IMR-90 (cell line): ENCODE data around the gene CLEC11A. TPM values are rescaled to one million over a fixed set of nuclear protein-coding genes. Genes with fewer than 3 reads are reported as not detected.

ENCODE experiments used
- ATAC-seq: fragments of 200-7000 bp; cut with Tn5 transposase; 2 replicates; pipeline ENCODE4 v1.9.1; 2020; ENCODE audit warnings: low read depth, mild to moderate bottlenecking, moderate library complexity
- BruUV-seq: library from RNA; stranded (reverse); fragments of 400-500 nt; replicated peaks from 2 replicates; lab custom pipeline; 2021; lab: Mats Ljungman, UMichigan
- CTCF ChIA-PET: fragments of 300-600 bp; formaldehyde crosslinking; extraction: SDS; loops from one replicate; lab custom pipeline; 2021; ENCODE audit warnings: antibody characterized with exemption; lab: Yijun Ruan, JAX
- POLR2A ChIA-PET: fragments of 300-600 bp; sonication (Branson Sonifier 250); formaldehyde crosslinking; loops from one replicate; lab custom pipeline; 2022; ENCODE audit warnings: antibody characterized with exemption; ENCODE audit not compliant: unreplicated experiment; lab: Charles Lee
- DNase-seq: peaks from one replicate; pipeline ENCODE4 v3.0.0; 2013
- H2AFZ ChIP-seq: replicated peaks from 2 replicates; pipeline ENCODE3; 2013; ENCODE audit warnings: low read length, mild to moderate bottlenecking; ENCODE audit not compliant: poor library complexity
- H2AK5ac ChIP-seq: 2 replicates; pipeline ENCODE4 v1.6.1; 2013; ENCODE audit warnings: low read depth, low read length, inconsistent platforms
- H2AK9ac ChIP-seq: replicated peaks from 2 replicates; pipeline ENCODE3; 2013; ENCODE audit warnings: mild to moderate bottlenecking, low read depth, low read length, moderate library complexity; ENCODE audit not compliant: poor library complexity
- H2BK120ac ChIP-seq: 2 replicates; pipeline ENCODE4 v1.6.1; 2013; ENCODE audit warnings: low read depth, low read length, inconsistent platforms
- H2BK15ac ChIP-seq: 3 replicates; pipeline ENCODE4 v1.6.1; 2013; ENCODE audit warnings: low read depth, low read length, inconsistent platforms
- H2BK20ac ChIP-seq: 2 replicates; pipeline ENCODE4 v1.6.1; 2013; ENCODE audit warnings: low read depth, mild to moderate bottlenecking, inconsistent platforms, low read length, moderate library complexity
- H2BK5ac ChIP-seq: 2 replicates; pipeline ENCODE4 v1.6.1; 2013; ENCODE audit warnings: mild to moderate bottlenecking, low read depth, low read length, inconsistent platforms; ENCODE audit not compliant: poor library complexity, severe bottlenecking
- H3K14ac ChIP-seq: replicated peaks from 2 replicates; pipeline ENCODE4 v1.6.1; 2013; ENCODE audit warnings: low read depth, low read length, inconsistent platforms
- H3K18ac ChIP-seq: 2 replicates; pipeline ENCODE4 v1.6.1; 2013; ENCODE audit warnings: low read depth, low read length, control low read depth
- H3K23ac ChIP-seq: 2 replicates; pipeline ENCODE4 v1.6.1; 2013; ENCODE audit warnings: low read depth, low read length, inconsistent platforms
- H3K27ac ChIP-seq: 2 replicates; pipeline ENCODE4 v1.5.1; 2013; ENCODE audit warnings: mild to moderate bottlenecking, control low read depth, low read length; ENCODE audit not compliant: insufficient read depth
- H3K27me3 ChIP-seq: 2 replicates; pipeline ENCODE4 v1.6.1; 2013; ENCODE audit warnings: low read length; ENCODE audit not compliant: control insufficient read depth, insufficient read depth
- H3K36me3 ChIP-seq: 2 replicates; pipeline ENCODE4 v1.6.1; 2013; ENCODE audit warnings: low read length, mixed read lengths; ENCODE audit not compliant: control insufficient read depth, insufficient read depth
- H3K4ac ChIP-seq: 2 replicates; pipeline ENCODE4 v1.6.1; 2013; ENCODE audit warnings: low read depth, low read length, inconsistent platforms
- H3K4me1 ChIP-seq: 2 replicates; pipeline ENCODE4 v1.6.1; 2013; ENCODE audit warnings: low read length, mixed read lengths; ENCODE audit not compliant: control insufficient read depth, insufficient read depth
- H3K4me2 ChIP-seq: 2 replicates; pipeline ENCODE4 v1.6.1; 2013; ENCODE audit warnings: low read depth, mild to moderate bottlenecking, control low read depth, low read length, moderate library complexity
- H3K4me3 ChIP-seq: 2 replicates; pipeline ENCODE4 v1.5.1; 2013; ENCODE audit warnings: low read depth, mild to moderate bottlenecking, control low read depth, low read length, moderate library complexity; ENCODE audit not compliant: insufficient read depth
- H3K56ac ChIP-seq: 2 replicates; pipeline ENCODE4 v1.6.1; 2013; ENCODE audit warnings: low read length, inconsistent platforms; ENCODE audit not compliant: insufficient read depth; ENCODE audit errors: extremely low read depth
- H3K79me1 ChIP-seq, 2 experiments: 2 replicates each; pipeline ENCODE4 v1.6.1; 2013; ENCODE audit warnings: low read length in 2 of 2, inconsistent platforms in 1 of 2, low read depth in 1 of 2
- H3K9ac ChIP-seq: 2 replicates; pipeline ENCODE4 v1.6.1; 2013; ENCODE audit warnings: low read depth, low read length, control low read depth
- H3K9me1 ChIP-seq: 2 replicates; pipeline ENCODE4 v1.6.1; 2013; ENCODE audit warnings: low read length, inconsistent platforms; ENCODE audit not compliant: insufficient read depth
- H3K9me3 ChIP-seq: 2 replicates; pipeline ENCODE4 v1.6.1; 2013; ENCODE audit warnings: low read length; ENCODE audit not compliant: control insufficient read depth, insufficient read depth
- H4K20me1 ChIP-seq: 2 replicates; pipeline ENCODE4 v1.6.1; 2013; ENCODE audit warnings: low read length, inconsistent platforms; ENCODE audit not compliant: insufficient read depth
- H4K5ac ChIP-seq: 2 replicates; pipeline ENCODE4 v1.6.1; 2013; ENCODE audit warnings: mild to moderate bottlenecking, low read depth, low read length, control low read depth
- H4K8ac ChIP-seq, 2 experiments: 2 replicates each; pipeline ENCODE4 v1.6.1; 2013; ENCODE audit warnings: low read depth in 2 of 2, low read length in 2 of 2, control low read depth in 1 of 2, inconsistent platforms in 1 of 2
- H4K91ac ChIP-seq: 2 replicates; pipeline ENCODE4 v1.6.1; 2013; ENCODE audit warnings: low read depth, low read length, inconsistent platforms; ENCODE audit not compliant: insufficient read depth
- BHLHE40 ChIP-seq: fragments of 150-350 bp; IDR thresholded peaks from 2 replicates; pipeline ENCODE4 v1.6.1; 2016; ENCODE audit warnings: mild to moderate bottlenecking, low read depth, low read length
- CEBPB ChIP-seq: IDR thresholded peaks from 2 replicates; pipeline ENCODE4 v1.6.1; 2012; ENCODE audit warnings: low read depth, low read length, improper control_type of control experiment
- CHD1 ChIP-seq: IDR thresholded peaks from 2 replicates; pipeline ENCODE4 v1.6.1; 2012; ENCODE audit warnings: low read depth, low read length, improper control_type of control experiment
- CTCF ChIP-seq: conservative IDR thresholded peaks from 2 replicates; pipeline ENCODE4 v1.5.1; 2012; ENCODE audit warnings: mild to moderate bottlenecking, low read depth, low read length, improper control_type of control experiment
- FOS ChIP-seq: fragments of 150-350 bp; IDR thresholded peaks from 2 replicates; pipeline ENCODE4 v1.6.1; 2016; ENCODE audit warnings: low read depth, low read length
- MAFK ChIP-seq: IDR thresholded peaks from 2 replicates; pipeline ENCODE4 v1.6.1; 2012; ENCODE audit warnings: low read depth, low read length, improper control_type of control experiment
- MAZ ChIP-seq: IDR thresholded peaks from 2 replicates; pipeline ENCODE4 v1.6.1; 2012; ENCODE audit warnings: low read depth, mild to moderate bottlenecking, low read length, improper control_type of control experiment, moderate library complexity, borderline replicate concordance
- MXI1 ChIP-seq: IDR thresholded peaks from 2 replicates; pipeline ENCODE4 v1.6.1; 2012; ENCODE audit warnings: low read depth, mild to moderate bottlenecking, low read length, moderate library complexity, borderline replicate concordance
- NFE2L2 ChIP-seq: fragments of 150-350 bp; IDR thresholded peaks from 2 replicates; pipeline ENCODE4 v1.6.1; 2016; ENCODE audit warnings: low read depth, mild to moderate bottlenecking, low read length
- POLR2A ChIP-seq: IDR thresholded peaks from 2 replicates; pipeline ENCODE4 v1.6.1; 2012; ENCODE audit warnings: mild to moderate bottlenecking, low read depth, low read length
- RAD21 ChIP-seq: IDR thresholded peaks from 2 replicates; pipeline ENCODE4 v1.6.1; 2012; ENCODE audit warnings: low read length, improper control_type of control experiment
- RCOR1 ChIP-seq: IDR thresholded peaks from 2 replicates; pipeline ENCODE4 v1.6.1; 2012; ENCODE audit warnings: mild to moderate bottlenecking, low read length, improper control_type of control experiment; ENCODE audit not compliant: insufficient replicate concordance
- RFX5 ChIP-seq: IDR thresholded peaks from 2 replicates; pipeline ENCODE4 v1.8.0; 2012; ENCODE audit warnings: low read depth, mild to moderate bottlenecking, low read length, moderate library complexity
- SMC3 ChIP-seq: fragments of 150-350 bp; IDR thresholded peaks from 2 replicates; pipeline ENCODE4 v1.6.1; 2016; ENCODE audit warnings: low read depth, mild to moderate bottlenecking, antibody characterized with exemption, low read length, moderate library complexity
- WGBS, 2 experiments: methylation state at CpG; one replicate each; pipeline versions ENCODE4 v1.1.5 to v1.1.7; 2013; ENCODE audit warnings: missing lambda C conversion rate in 2 of 2; ENCODE audit not compliant: insufficient read length in 1 of 2; ENCODE audit errors: extremely low coverage in 2 of 2; 5-methylcytosine and 5-hydroxymethylcytosine counted together
- dilution Hi-C: fragments of 300-500 bp; cut with HindIII; formaldehyde crosslinking; loops from one replicate; pipeline ENCODE4 v1.14.3; 2018; ENCODE audit warnings: low sequenced_read_pairs; ENCODE audit not compliant: unreplicated experiment
- in situ Hi-C: fragments of 300-500 bp; cut with MboI; formaldehyde crosslinking; loops from 3 replicates; pipeline ENCODE4 v1.14.3; 2019; ENCODE audit warnings: low sequenced_read_pairs, inconsistent platforms, mixed read lengths
- intact Hi-C: fragments of 100-400 bp; cut with micrococcal nuclease; formaldehyde crosslinking; loops from 2 replicates; pipeline ENCODE4 v1.10.0; 2022
- polyA plus RNA-seq, 3 experiments: library from polyadenylated mRNA; depleted of rRNA; stranded (reverse); fragments of >200 nt; gene quantifications; 2 replicates each; pipeline ENCODE4 v1.2.3, GENCODE V29; 2012; ENCODE audit warnings: low replicate concordance in 1 of 3
- total RNA-seq: library from RNA; depleted of rRNA; stranded (reverse); fragments of >200 nt; gene quantifications from 2 replicates; pipeline ENCODE4 v1.2.3, GENCODE V29; 2012
- TF ChIP-seq, protein P1 (sequence below): fragments of 150-350 bp; IDR thresholded peaks from 2 replicates; pipeline ENCODE4 v1.6.1; 2017; ENCODE audit warnings: mild to moderate bottlenecking, antibody characterized with exemption, low read length, low read depth

CLEC11A gene
- total and polyA plus RNA-seq, 2 of the 4 experiments (the other 2 are of a cell fraction), result 17.0 to 152 TPM

DNA sequence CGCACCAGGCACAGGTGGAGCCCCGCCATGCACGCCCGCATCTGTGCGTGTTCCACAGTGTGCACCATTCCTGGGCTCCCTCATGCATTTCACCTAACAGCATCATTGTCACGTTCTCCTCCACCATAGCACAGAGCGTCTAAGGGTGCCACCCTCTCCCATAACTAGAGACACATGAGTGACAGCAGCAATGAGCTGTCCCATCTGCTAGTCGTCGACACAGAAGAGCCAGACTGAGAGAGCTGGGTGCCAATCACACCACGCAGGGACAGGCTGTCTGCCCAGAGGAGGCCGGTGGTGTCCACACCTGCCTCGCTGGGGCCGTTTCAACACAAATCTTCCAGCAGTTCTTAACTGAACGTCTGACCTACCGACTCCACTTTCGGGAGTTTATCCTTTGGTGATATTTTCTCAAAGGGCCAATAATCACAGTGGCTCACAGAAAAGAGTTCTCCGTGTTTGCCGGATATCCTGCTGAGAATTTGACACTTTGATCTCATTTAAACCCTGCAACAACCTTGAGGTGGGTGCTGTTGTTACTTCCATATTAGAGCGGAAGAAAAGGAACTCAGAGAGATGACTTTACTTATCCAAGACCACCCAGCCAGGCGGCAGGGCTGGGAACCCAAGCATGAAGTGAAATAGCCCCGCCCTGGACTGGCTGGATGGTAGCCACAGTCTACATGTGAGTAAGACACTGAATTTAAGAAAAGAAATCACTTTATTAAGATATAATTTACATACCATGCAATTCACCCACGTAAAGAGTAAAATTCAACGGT lies 16.2 kb downstream of the CLEC11A start:
- Histone ChIP-seq H4K20me1 (no peaks in the 10 kb centered on the region), H3K14ac (no peak overlapping the region), H3K9me3 (no peaks in the 10 kb centered on the region), H2BK20ac (no peak overlapping the region), H3K4me2 (no peak overlapping the region), H2AK9ac (no peak overlapping the region), H3K56ac (no peak overlapping the region), H2AK5ac (no peak overlapping the region), H3K27ac (no peak overlapping the region), H4K8ac (no peak overlapping the region), H4K5ac (no peak overlapping the region), H3K18ac (no peak overlapping the region), H2BK5ac (no peak overlapping the region), H3K79me1 (no peaks in the 10 kb centered on the region), H3K9ac (no peak overlapping the region), H4K91ac (no peak overlapping the region), H2AFZ (no peak overlapping the region), H2BK15ac (no peak overlapping the region), H3K4ac (no peak overlapping the region), H3K4me1 (no peaks in the 10 kb centered on the region), H3K4me3 (no peak overlapping the region), H3K9me1 (no peaks in the 10 kb centered on the region), H2BK120ac (no peak overlapping the region), H3K36me3 (no peaks in the 10 kb centered on the region), H3K27me3 (peaks cover 22% of the 10 kb centered on the region), H3K23ac (no peak overlapping the region)
- 68% methylated on average over 10 of the region's 23 CpGs; no CpG with 5 or more reads in 1 of the 2 experiments for WGBS, 2 experiments
- POLR2A ChIA-PET, result no interaction called here
- CTCF ChIA-PET, result interaction anchor here (1.4 kb wide), 1 partner anchor 15 kb away, joined by 3 read pairs; no protein-coding TSS in a partner anchor
- DNase-seq (no peak), ATAC-seq (no peak)
- dilution Hi-C loops, result no loop called here
- BruUV-seq, result no TSS peak
- in situ Hi-C loops, result no loop called here
- intact Hi-C loops, result no loop called here
- TF ChIP-seq MAFK (no peak), RCOR1 (no peak), CTCF (no peak), CEBPB (no peak), FOS (no peak), RAD21 (no peak), BHLHE40 (no peak), MAZ (no peak), RFX5 (no peak), POLR2A (no peak), SMC3 (no peak), CHD1 (no peak), NFE2L2 (no peak), MXI1 (no peak)
- TF ChIP-seq, protein P1, sequence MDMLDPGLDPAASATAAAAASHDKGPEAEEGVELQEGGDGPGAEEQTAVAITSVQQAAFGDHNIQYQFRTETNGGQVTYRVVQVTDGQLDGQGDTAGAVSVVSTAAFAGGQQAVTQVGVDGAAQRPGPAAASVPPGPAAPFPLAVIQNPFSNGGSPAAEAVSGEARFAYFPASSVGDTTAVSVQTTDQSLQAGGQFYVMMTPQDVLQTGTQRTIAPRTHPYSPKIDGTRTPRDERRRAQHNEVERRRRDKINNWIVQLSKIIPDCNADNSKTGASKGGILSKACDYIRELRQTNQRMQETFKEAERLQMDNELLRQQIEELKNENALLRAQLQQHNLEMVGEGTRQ, result no peak
